GM19468 (cell line): Measurements from ENCODE around the gene AKAP1.

Experiments used
- ATAC-seq: cut with Tn5 transposase; IDR thresholded peaks from one replicate; pipeline ENCODE4 v1.9.1; 2021; ENCODE audit warnings: mild to moderate bottlenecking, moderate library complexity, moderate number of reproducible peaks; ENCODE audit not compliant: unreplicated experiment; ENCODE audit errors: extremely low read depth

The AKAP1 gene

GRCh38 chr17:57151798-57152197 lies 66.8 kb downstream of the AKAP1 start:
- no peak for ATAC-seq

- ATAC-seq: no peak
These were observed 68.0 kb downstream of the AKAP1 start for GRCh38 chr17:57152967-57153528.

GRCh38 chr17:57154921-57155320 lies 69.9 kb downstream of the AKAP1 start:
- ATAC-seq: no peak

GRCh38 chr17:57158325-57158724 lies 73.3 kb downstream of the AKAP1 start:
- ATAC-seq: no peak

- no peak for ATAC-seq
These were observed 73.7 kb downstream of the AKAP1 start for GRCh38 chr17:57158795-57159194.

- ATAC-seq: no peak
These were observed 75.6 kb downstream of the AKAP1 start for GRCh38 chr17:57160624-57161023.

- ATAC-seq: no peak
These were observed 79.8 kb downstream of the AKAP1 start for GRCh38 chr17:57164814-57165213.

GRCh38 chr17:57165754-57166153 lies 80.7 kb downstream of the AKAP1 start:
- ATAC-seq: no peak

GRCh38 chr17:57166803-57167202 lies 81.8 kb downstream of the AKAP1 start:
- ATAC-seq: no peak

- ATAC-seq: no peak
These were observed 83.6 kb downstream of the AKAP1 start for GRCh38 chr17:57168695-57169094.

- no peak for ATAC-seq
These were observed 85.8 kb downstream of the AKAP1 start for GRCh38 chr17:57170866-57171265.
